ENCODE results near the gene OR4X2. TPM values are rescaled to one million over a fixed set of nuclear protein-coding genes. Genes with fewer than 3 reads are reported as not detected.
"Not testable (repeated sequence)": the region's sequence is repeated elsewhere in the genome, so short reads cannot be mapped to it uniquely, and the experiment has no call there.

OR4X2 gene
- total and polyA plus RNA-seq, 2 of the 4 experiments (the other 2 are of a cell fraction), result not detected

DNA sequence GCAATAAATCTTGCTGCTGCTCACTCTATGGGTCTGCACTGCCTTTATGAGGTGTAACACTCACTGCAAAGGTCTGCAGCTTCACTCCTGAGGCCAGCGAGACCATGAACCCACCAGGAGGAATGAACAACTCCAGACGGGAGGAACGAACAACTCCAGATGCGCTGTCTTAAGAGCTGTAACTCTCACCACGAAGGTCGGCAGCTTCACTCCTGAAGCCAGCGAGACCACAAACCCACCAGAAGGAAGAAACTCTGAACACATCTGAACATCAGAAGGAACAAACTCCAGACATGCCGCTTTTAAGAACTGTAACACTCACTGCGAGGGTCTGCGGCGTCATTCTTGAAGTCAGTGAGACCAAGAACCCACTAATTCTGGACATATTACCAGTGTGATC is 14.8 kb upstream of the OR4X2 start:
- H2BK15ac ChIP-seq (ENCODE audit: low read depth, low read length); H3K9ac ChIP-seq (ENCODE audit: low read depth, low read length); H3K9me3 ChIP-seq (ENCODE audit: control insufficient read depth, insufficient read depth, low read length); H2AK5ac ChIP-seq (ENCODE audit: low read depth, low read length); H3K14ac ChIP-seq (replicated peaks; ENCODE audit: low read depth, low read length); H4K91ac ChIP-seq (ENCODE audit: insufficient read depth, low read depth, low read length); H2BK20ac ChIP-seq (ENCODE audit: low read depth, low read length); H3K4ac ChIP-seq (ENCODE audit: low read depth, low read length); POLR2A ChIA-PET (ENCODE audit: unreplicated experiment); H3K27me3 ChIP-seq (ENCODE audit: control insufficient read depth, insufficient read depth, low read length); H3K79me1 ChIP-seq (ENCODE audit: low read depth in 1 of 2, low read length in 2 of 2); H3K56ac ChIP-seq (ENCODE audit: extremely low read depth, insufficient read depth, low read length); H2AK9ac ChIP-seq (replicated peaks; ENCODE audit: low read depth, low read length, poor library complexity); H3K9me1 ChIP-seq (ENCODE audit: insufficient read depth, low read length); H3K18ac ChIP-seq (ENCODE audit: low read depth, low read length); H3K27ac ChIP-seq (ENCODE audit: insufficient read depth, low read length); H2BK5ac ChIP-seq (ENCODE audit: low read depth, low read length, poor library complexity, severe bottlenecking); H2BK120ac ChIP-seq (ENCODE audit: low read depth, low read length); ATAC-seq (ENCODE audit: low read depth); CTCF ChIA-PET; H3K23ac ChIP-seq (ENCODE audit: low read depth, low read length); H3K4me2 ChIP-seq (ENCODE audit: low read depth, low read length); H3K36me3 ChIP-seq (ENCODE audit: control insufficient read depth, insufficient read depth, low read length); DNase-seq; in situ Hi-C loops (cut with MboI; ENCODE audit: low sequenced_read_pairs); dilution Hi-C loops (cut with HindIII; ENCODE audit: low sequenced_read_pairs, unreplicated experiment); intact Hi-C loops (cut with micrococcal nuclease); H3K4me1 ChIP-seq (ENCODE audit: control insufficient read depth, insufficient read depth, low read length); H2AFZ ChIP-seq (replicated peaks; ENCODE audit: low read length, poor library complexity); BruUV-seq (replicated peaks); H4K8ac ChIP-seq (ENCODE audit: low read depth in 2 of 2, low read length in 2 of 2); H4K5ac ChIP-seq (ENCODE audit: low read depth, low read length); H4K20me1 ChIP-seq (ENCODE audit: insufficient read depth, low read length); H3K4me3 ChIP-seq (ENCODE audit: insufficient read depth, low read depth, low read length): not testable (repeated sequence)
- WGBS, 2 experiments (ENCODE audit: extremely low coverage in 2 of 2, insufficient read length in 1 of 2), result no CpG with 5 or more reads among the region's 11 CpGs

All from IMR-90 (cell line).